Right lobe of liver (tissue), 6 donors: ENCODE data around the gene SH3RF1. TPM values are rescaled to one million over a fixed set of nuclear protein-coding genes. Genes with fewer than 3 reads are reported as not detected.

Experiments used
- ATAC-seq, 4 donors: fragments of 200-7000 bp; cut with Tn5 transposase; one replicate each; pipeline ENCODE4 v1.9.1; 2020; ENCODE audit warnings: mild to moderate bottlenecking in 4 of 4, moderate library complexity in 4 of 4
- DNase-seq, 3 donors: peaks; one replicate each; pipeline ENCODE4 v3.0.0-alpha.2; 2020
- H3K27ac ChIP-seq, 3 donors: fragments of 200-600 bp; one replicate each; pipeline ENCODE4 v1.8.0; 2022
- H3K27me3 ChIP-seq, 2 donors: fragments of 200-600 bp; one replicate each; pipeline ENCODE4 v1.8.0; 2022
- H3K36me3 ChIP-seq, 4 donors: fragments of 200-600 bp; sonication (generic) in 1 of 4; one replicate each; pipeline versions ENCODE4 v1.5.1 to v1.8.0; 2017 to 2022; ENCODE audit warnings: control low read depth in 1 of 4
- H3K4me1 ChIP-seq, 4 donors: fragments of 200-600 bp; sonication (generic) in 1 of 4; one replicate each; pipeline versions ENCODE4 v1.5.1 to v1.8.0; 2017 to 2022; ENCODE audit warnings: control low read depth in 1 of 4
- H3K4me3 ChIP-seq, 3 donors: fragments of 200-600 bp; one replicate each; pipeline ENCODE4 v1.8.0; 2022
- H3K9me3 ChIP-seq, 4 donors: fragments of 200-600 bp; sonication (generic) in 1 of 4; one replicate each; pipeline versions ENCODE4 v1.5.1 to v1.8.0; 2017 to 2022; ENCODE audit warnings: control low read depth in 1 of 4
- CTCF ChIP-seq, 4 donors: fragments of 200-600 bp in 3 of 4; fragments of 450-650 bp in 1 of 4; IDR thresholded peaks; one replicate each; pipeline versions ENCODE4 v1.5.1 to v1.8.0; 2016 to 2022; ENCODE audit warnings: antibody characterized with exemption in 4 of 4, mild to moderate bottlenecking in 2 of 4
- POLR2A ChIP-seq: fragments of 450-650 bp; IDR thresholded peaks from one replicate; pipeline ENCODE4 v1.6.1; 2017; ENCODE audit warnings: antibody characterized with exemption, mild to moderate bottlenecking
- WGBS: methylation state at CpG from one replicate; pipeline ENCODE4 v1.1.6; 2018; ENCODE audit warnings: low coverage, low lambda C conversion rate; ENCODE audit not compliant: insufficient coverage; ENCODE audit errors: missing lambda C conversion rate; 5-methylcytosine and 5-hydroxymethylcytosine counted together
- intact Hi-C, 2 donors: fragments of 100-400 bp; cut with DNase I; formaldehyde crosslinking; loops; one replicate each; pipeline versions ENCODE4 v1.11.2 to v1.14.1; 2022
- total RNA-seq, 6 experiments: library from RNA; depleted of rRNA in 2 of 6; stranded (reverse); fragments of >200 nt in 2 of 6; fragmentation: NEBNext Ultra II Directional in 3 of 6; extraction: Animal tissue kit (Norgen Biotek cat#: 25700) in 3 of 6; gene quantifications; one replicate each; pipeline versions ENCODE4 v1.1.0 to v1.2.4, GENCODE V29; 2016 to 2023
- donor health status: DM: no; HTN: yes; CAD: no.
- donor health status: DM: no; HTN: no; CAD: no.
- donor health status: DM: no; HTN: no; CAD: no.
- donor health status: DM: no; HTN: yes; CAD: no.
- donor health status: DM: no; HTN: yes; CAD: no.

SH3RF1 gene
- total RNA-seq, 6 experiments from 2014 or later, result 5.5 to 11.0 (median 7.3) TPM

DNA sequence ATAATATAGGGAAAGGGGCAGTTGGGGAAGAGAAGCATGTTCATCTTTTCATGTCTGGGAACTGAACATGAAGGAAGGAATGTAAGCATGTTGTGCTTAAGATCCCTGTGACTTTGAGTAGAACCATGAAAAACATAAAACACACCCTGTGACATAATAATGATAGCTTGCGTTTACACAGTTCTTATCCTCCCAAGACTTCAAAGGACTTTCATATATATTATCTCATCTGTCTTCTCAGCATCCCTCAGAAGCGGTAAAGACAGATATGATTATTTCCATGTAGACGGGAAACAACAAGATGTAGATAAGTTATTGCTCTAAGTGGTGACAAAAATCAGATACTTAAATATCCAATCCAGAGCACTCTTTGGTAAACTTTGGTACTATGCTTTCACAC, 3.3 kb upstream of the SH3RF1 start:
- ATAC-seq, result no peak

DNA sequence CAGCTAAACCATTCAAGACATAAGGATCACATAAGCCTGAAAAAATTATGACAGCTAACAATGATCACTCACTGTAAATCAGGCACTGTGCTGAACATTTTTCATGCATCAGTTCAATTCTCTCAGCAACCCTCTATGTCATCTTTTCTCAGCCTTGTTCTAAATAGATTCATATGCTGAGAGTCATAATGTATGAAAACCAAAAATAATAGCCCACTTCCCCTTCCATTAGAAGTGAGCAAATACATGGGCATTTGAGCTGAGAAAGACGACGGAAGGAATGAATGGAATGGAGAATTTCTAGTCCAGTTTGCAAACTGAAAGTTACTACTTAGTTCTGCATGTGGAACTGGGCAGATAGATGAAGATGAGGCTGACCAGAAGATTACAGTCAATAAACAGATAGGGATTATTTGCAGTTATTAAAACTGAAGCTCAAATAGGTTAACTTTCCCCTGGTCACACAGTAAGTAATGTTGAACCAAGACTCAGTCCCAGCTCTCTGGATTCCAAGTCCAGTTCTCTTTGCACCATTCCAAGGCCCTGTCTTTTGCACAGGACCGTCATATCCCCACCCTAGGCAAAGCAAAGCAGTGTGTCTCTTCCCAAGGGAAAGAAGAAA, 1.6 kb upstream of the SH3RF1 start:
- Histone ChIP-seq H3K27ac (no peak overlapping the region), H3K4me3 (no peak overlapping the region), H3K4me1 (peaks cover 0 to 8% (median 3%) of the 10 kb centered on the region in 4 donors), H3K27me3 (no peaks in the 10 kb centered on the region), H3K9me3 (no peaks in the 10 kb centered on the region), H3K36me3 (no peaks in the 10 kb centered on the region)
- intact Hi-C loops, result no loop called here
- ATAC-seq (no peak), DNase-seq (no peak)
- WGBS, result 45% methylated on average over 3 of the region's 3 CpGs
- TF ChIP-seq POLR2A (no peak), CTCF (IDR thresholded peaks at IDR 0.05) (no peak)

More for the DNA sequence above, 3.3 kb upstream of the SH3RF1 start:
- Histone ChIP-seq H3K4me1 (peaks cover 0 to 6% (median 2%) of the 10 kb centered on the region in 4 donors), H3K27ac (no peak overlapping the region), H3K36me3 (no peaks in the 10 kb centered on the region), H3K9me3 (no peaks in the 10 kb centered on the region), H3K27me3 (no peaks in the 10 kb centered on the region), H3K4me3 (no peak overlapping the region)
- TF ChIP-seq CTCF (IDR thresholded peaks at IDR 0.05) (no peak), POLR2A (no peak)
- intact Hi-C loops, result no loop called here
- no peak for DNase-seq
- 66% methylated on average over 3 of the region's 3 CpGs for WGBS

GRCh38 chr4:169271692-169272007, 894 bp upstream of the SH3RF1 start:
- peak; percentile 0 to 1 (median 0) for ATAC-seq
- H3K4me1 ChIP-seq, result peaks cover 0 to 15% (median 4%) of the 10 kb centered on the region in 4 donors
- WGBS, result 0% methylated on average over 10 of the region's 11 CpGs

GRCh38 chr4:169269916-169270809, 593 bp downstream of the SH3RF1 start:
- DNase-seq (peak; percentile 74 to 75 (median 74)), ATAC-seq (peak; percentile 63 to 75 (median 70))
- Histone ChIP-seq H3K4me3 (peak overlapping the region; percentile 80 to 97 (median 96)), H3K27me3 (no peaks in the 10 kb centered on the region), H3K27ac (peak overlapping the region; percentile 89 to 94 (median 92)), H3K9me3 (no peaks in the 10 kb centered on the region), H3K36me3 (no peaks in the 10 kb centered on the region), H3K4me1 (peaks cover 0 to 15% (median 4%) of the 10 kb centered on the region in 4 donors)
- TF ChIP-seq CTCF (IDR thresholded peaks at IDR 0.05) (peak in 3 of 4 donors; percentile 11 to 23 (median 18)), POLR2A (no peak)
- under 1% methylated on average over 12 of the region's 62 CpGs for WGBS
- intact Hi-C loops, result no loop called here

More at GRCh38 chr4:169271692-169272007, 894 bp upstream of the SH3RF1 start:
- Histone ChIP-seq H3K4me3 (peak overlapping the region; percentile 80 to 97 (median 96)), H3K27me3 (no peaks in the 10 kb centered on the region), H3K27ac (peak overlapping the region; percentile 63 to 94 (median 92)), H3K9me3 (no peaks in the 10 kb centered on the region), H3K36me3 (no peaks in the 10 kb centered on the region)
- peak; percentile 22 to 57 (median 45) for DNase-seq
- TF ChIP-seq CTCF (IDR thresholded peaks at IDR 0.05) (no peak), POLR2A (no peak)
- intact Hi-C loops, result no loop called here
